HG02588 (cell line): ENCODE measurements around the gene NID1.
"Not testable (repeated sequence)": the region's sequence is repeated elsewhere in the genome, so short reads cannot be mapped to it uniquely, and the experiment has no call there.

ENCODE experiments used
- ATAC-seq: cut with Tn5 transposase; IDR thresholded peaks from one replicate; pipeline ENCODE4 v1.9.1; 2021; ENCODE audit warnings: mild to moderate bottlenecking, moderate library complexity; ENCODE audit not compliant: unreplicated experiment

NID1 gene

GRCh38 chr1:235999259-235999925, 65.5 kb downstream of the NID1 start:
- peak; percentile 76 for ATAC-seq

- ATAC-seq, result peak; percentile 32
Measured at GRCh38 chr1:235998812-235999211, 66.1 kb downstream of the NID1 start.

- no peak for ATAC-seq
Measured at GRCh38 chr1:235997931-235998330, 67.0 kb downstream of the NID1 start.

- no peak for ATAC-seq
Measured at GRCh38 chr1:235997049-235997448, 67.8 kb downstream of the NID1 start.

- peak; percentile 36 for ATAC-seq
Measured at GRCh38 chr1:235996048-235996785, 68.7 kb downstream of the NID1 start.

- ATAC-seq, result no peak
Measured at GRCh38 chr1:235995511-235995910, 69.4 kb downstream of the NID1 start.

GRCh38 chr1:235993652-235994051, 71.2 kb downstream of the NID1 start:
- no peak for ATAC-seq

GRCh38 chr1:235992868-235993267, 72.0 kb downstream of the NID1 start:
- ATAC-seq, result no peak

- no peak for ATAC-seq
Measured at GRCh38 chr1:235992346-235992745, 72.5 kb downstream of the NID1 start.

GRCh38 chr1:235990330-235990795, 74.5 kb downstream of the NID1 start:
- no peak for ATAC-seq

- no peak for ATAC-seq
Measured at GRCh38 chr1:235989105-235989504, 75.8 kb downstream of the NID1 start.

GRCh38 chr1:235986869-235987268, 78.0 kb downstream of the NID1 start:
- no peak for ATAC-seq

GRCh38 chr1:235984041-235984825, 80.7 kb downstream of the NID1 start:
- ATAC-seq, result no peak

GRCh38 chr1:235980976-235981375, 83.9 kb downstream of the NID1 start:
- no peak for ATAC-seq

- no peak for ATAC-seq
Measured at GRCh38 chr1:235979716-235980333, 85.1 kb downstream of the NID1 start.

GRCh38 chr1:235979176-235979575, 85.7 kb downstream of the NID1 start:
- ATAC-seq, result no peak

GRCh38 chr1:235976490-235976889, 88.4 kb downstream of the NID1 start:
- no peak for ATAC-seq

GRCh38 chr1:235974616-235975015, 90.3 kb downstream of the NID1 start:
- no peak for ATAC-seq

GRCh38 chr1:235972691-235973090, 92.2 kb downstream of the NID1 start:
- not testable (repeated sequence) for ATAC-seq

- ATAC-seq, result peak; percentile 33
Measured at GRCh38 chr1:235972311-235972689, 92.6 kb downstream of the NID1 start.
